ENCODE results near the gene ISG20L2.
A peak's percentile ranks its signal among the peaks of the same experiment; 100 is the strongest.

ISG20L2 gene

DNA sequence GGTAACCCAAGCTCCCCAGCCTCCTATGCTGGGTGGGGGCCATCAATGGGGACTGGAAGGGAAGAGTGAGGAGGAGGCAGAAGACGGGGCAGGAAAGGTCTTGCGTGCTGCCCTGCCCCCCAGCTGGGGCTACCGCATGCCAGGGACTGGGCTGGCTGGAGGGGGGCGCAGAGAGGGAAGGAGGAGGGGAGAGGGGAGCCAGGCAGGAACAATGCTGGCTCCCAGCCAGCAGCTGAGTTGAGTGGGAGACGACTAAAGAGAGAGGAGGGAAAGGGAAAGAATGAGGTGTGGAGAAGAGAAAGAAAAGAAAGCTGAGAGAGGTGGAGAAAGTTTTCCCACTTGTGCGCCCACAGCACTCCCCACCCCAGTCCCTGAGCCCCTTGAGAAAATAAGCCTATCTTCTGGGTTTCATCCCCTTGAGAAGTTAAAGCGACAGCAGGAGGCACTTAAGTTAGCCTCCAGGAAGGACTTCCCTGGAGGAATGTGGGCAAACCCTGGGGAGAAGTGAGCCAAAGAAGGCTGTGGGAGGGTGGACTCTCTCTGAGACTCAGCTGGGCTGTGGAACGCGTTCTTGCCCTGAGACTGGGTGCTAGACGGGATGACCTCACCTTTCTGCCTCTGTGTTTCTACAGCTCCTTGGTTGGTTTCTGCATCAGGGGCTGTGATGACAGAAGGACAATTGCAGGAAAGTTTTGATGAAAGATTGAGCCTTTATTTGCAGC, 38.5 kb downstream of the ISG20L2 start:
- DNase-seq (ENCODE audit: low spot score) = no peak

DNA sequence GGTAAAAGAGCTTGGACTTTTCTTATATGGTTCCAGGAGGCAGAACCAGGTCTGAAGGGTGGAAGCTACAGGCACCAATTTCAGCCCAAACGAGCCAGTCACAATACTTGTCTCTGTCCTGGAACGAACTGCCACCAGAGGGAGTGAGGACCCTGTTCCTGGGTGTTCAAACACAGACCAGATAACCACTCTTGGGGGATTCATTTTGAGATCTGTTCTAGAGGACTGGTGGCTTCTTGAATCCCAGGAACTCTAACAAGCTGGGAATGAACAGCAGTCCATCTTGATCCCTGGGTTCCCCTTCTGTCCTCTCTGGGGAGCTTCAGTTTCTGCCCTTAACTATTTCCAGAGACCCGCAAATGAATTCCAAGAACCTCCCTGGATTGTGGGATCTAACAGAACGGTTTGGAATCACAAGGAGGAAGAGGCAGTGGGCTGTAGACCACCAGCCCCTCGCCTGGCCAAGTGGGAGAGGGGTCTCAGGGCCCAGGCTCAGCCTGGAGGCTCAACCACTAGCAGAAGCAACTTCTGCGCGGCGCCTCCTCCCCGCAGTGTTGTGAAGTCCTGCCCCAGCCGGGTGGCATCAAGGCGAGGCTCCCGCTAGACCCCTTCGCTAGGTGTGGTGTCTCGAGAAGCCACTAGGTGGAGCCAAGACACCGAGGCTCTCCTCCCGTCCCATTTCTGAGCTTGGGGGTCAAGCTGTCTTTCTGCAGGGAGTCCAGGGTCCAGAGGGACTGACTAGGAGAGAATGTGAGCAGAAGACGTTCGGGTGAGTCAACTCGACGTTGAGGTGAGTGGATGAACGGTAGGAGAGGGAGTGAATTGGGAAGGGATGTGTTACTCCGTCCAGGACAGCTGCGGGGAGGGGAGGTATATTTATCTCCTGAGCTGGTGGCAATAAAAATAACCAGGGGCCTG, 39.3 kb downstream of the ISG20L2 start:
- peak; percentile 89 for DNase-seq (ENCODE audit: low spot score)

DNA sequence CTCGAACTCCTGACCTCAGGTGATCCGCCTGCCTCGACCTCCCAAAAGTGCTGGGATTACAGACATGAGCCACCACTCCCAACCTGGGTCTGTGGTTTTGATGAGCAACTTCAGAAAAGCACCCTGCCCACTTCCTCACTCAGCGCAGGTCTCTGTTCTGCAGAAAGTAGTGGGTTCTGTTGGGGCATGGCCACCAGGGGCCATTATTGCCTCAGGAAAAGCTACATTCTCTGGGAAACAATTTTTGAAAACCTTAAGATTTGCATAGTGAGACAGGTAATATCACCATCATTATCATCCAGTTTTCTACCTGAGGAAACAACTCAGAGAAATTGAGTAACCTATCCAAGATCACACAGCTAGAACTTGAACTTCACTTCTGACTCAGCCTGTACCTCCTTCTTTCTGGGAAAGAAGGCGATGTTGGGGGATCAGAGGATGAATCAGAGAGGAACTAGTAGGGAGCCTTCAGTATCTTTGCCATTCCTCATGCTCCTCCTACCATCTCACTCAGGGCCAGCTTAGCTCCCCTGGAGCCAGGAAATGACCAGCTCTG, 44.3 kb downstream of the ISG20L2 start:
- DNase-seq (ENCODE audit: low spot score) = peak; percentile 36

DNA sequence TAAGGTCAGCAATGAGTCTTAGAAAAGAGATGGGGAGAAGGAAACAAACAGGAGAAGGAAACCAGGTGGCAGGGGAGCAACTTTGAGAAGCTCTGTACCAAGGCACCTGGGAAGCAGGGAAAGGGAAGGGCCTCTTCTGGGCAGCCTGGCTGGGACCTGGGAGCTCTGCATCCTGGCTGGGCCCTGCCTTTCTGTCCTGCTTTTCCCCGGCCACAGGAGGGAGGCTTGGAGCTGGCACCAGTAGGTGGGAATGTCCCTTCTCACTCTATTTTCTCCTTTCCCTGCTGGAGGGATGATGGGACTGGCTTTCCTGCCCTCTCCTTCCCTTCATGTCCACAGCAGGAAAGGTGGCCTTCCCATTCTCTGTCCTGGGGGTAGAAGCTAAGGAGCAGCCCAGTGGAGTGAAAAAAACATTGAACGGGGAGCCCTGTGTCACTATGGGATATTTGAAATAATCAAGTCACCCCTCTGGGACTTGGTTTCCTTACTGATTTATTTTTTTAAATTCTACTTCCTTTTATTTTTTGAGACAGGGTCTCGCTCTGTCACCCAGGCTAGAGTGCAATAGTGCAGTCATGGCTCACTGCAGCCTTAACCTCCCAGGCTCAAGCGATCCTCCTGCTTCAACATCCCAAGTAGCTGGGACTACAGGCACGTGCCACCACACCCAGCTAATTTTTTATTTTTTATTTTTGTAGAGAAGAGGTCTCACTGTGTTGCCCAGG, 46.2 kb downstream of the ISG20L2 start:
- DNase-seq (ENCODE audit: low spot score) = no peak

DNA sequence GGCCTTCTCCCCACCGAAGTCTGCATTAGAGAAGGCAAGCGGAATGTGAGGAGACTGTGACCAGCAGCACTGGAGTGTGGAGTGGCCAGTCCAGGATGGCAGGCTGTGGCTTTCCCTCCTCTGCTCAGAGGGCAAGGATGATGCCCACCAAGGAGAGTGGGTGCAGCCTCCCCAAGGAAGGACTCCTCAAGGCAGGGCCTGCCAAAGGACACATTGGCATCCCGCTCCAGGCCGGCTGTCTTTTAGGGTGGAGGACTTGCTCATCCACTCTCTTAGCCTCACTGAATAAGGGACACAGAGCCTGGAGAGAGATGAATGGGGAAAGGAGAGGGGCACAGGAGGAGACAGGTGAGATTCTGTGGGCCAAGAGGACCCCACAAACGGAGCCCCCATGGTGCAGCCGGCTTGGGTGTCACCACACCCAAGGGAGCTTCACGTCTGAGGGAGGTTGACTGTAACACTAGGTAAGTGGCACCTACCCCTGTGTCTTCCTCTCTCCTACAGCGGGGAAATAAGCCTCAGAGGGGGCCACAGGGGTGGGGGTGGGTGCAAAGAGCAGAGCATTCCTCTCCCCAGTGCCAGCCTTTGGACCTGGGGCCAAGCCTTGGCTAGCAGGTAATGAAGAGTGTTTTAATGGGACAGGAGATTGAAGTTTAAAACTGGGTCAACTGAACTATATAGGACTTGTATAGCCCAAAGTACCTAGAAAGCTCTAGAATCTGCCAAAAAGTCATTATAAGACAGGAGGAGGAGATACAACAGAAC, 47.2 kb downstream of the ISG20L2 start:
- no peak for DNase-seq (ENCODE audit: low spot score)

DNA sequence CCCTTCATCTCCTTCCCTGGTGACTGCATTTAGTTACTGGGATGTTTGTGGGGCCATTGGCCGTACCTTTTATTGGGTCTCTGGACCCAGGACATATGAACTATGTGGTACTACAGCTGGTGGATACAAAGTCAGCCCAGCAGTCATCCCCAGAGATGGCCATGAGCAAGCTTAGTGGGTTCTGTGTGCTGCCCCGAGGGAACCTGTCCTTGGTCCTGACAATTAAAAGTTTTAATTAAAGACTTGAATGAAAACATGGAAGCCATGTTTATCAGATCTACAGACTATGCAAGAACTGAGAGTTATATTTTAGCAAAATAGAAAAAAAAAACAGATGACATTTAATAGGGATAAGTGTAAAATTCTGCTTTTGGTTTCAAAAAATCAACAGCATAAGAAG, 48.5 kb downstream of the ISG20L2 start:
- DNase-seq (ENCODE audit: low spot score) = no peak

DNA sequence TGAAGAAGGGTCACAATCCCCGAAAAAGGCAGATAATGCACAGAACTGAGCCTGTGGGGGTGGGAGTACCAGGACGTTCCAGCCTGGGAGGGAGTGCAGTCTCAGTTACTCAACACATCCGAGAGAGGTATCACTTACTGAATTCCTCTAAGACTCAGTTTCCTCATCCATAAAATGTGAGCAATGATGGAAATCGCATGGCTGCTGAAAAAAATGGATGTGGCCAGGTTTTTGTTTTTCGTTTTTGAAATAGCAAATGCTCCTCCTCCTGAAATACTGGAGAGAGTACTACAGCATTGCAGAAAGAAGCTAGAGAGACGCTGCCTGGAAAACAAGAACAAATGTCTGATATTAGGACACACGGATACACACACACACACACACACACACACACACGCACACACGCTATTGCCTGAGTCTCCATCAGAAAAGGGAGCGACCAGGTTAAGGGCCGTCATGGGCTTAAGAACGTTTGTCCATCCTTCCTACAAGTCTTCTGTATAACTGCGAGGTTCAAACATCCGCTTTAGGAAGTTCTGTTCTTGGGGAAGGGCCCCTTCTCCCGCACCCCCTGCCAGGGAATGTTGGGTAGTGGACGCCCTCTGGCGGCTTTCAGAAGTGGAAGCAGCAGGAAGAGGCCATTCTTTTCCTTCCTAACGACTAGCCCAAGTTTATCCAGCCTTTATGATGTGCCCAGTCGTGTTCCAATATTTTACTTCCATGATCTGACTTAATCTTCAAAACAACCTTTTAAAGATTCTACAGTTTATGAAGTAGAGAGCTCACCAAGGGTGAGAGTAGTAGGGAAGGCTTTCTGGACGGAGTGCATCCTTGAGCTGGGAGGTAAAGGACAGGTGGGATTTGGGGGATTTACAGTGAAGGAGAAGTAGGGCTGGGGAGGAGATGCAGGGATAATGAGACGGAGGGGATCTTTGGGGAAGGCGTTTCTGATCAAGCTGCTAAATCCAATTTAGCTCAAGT, 50.7 kb downstream of the ISG20L2 start:
- DNase-seq (ENCODE audit: low spot score) = peak; percentile 77

DNA sequence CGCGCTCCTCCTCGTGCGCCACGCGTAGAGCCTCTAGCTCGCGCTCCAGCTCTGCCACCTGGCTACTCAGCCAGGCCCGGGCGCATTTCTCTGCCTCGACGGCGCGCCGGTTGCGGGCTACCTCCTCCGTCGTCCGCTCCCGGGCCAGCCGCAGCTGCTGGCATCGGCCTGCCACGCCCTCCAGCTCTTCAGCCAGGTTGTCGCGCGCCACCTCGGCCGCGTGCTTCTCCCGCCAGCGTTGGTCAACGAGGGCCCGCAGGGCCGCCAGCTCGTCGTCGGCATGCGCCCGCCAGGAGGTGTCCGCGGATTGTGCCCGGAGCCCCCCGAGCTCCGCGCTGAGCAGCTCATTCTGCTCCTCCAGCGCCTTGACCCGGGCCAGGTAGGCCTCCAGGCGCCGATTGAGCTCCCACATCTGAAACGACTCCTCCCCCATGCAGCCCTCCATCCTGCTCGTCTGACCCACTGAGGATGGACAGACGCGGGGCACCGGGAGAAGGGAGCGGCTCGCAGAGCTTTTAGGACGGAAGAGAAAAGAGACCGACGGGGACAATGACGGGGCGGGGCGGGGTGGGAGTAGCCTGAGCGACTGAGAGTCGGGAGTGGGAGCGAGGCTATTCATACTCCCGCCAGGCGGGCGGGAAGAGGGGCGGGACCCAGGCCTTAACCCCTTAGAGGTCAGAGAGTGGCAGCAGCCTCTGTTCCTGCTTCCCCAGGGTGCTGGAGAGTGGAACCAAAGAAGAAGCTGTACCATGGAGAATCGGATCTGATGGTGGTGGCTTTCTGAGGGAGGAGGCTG, 51.5 kb downstream of the ISG20L2 start, which contains the start of gene NES:
TSS of gene NES (minus strand) at position 588 of the 796 bp plus-strand sequence. CDS start at position 445, 143 bp downstream.
- DNase-seq (ENCODE audit: low spot score) = peak; percentile 82

DNA sequence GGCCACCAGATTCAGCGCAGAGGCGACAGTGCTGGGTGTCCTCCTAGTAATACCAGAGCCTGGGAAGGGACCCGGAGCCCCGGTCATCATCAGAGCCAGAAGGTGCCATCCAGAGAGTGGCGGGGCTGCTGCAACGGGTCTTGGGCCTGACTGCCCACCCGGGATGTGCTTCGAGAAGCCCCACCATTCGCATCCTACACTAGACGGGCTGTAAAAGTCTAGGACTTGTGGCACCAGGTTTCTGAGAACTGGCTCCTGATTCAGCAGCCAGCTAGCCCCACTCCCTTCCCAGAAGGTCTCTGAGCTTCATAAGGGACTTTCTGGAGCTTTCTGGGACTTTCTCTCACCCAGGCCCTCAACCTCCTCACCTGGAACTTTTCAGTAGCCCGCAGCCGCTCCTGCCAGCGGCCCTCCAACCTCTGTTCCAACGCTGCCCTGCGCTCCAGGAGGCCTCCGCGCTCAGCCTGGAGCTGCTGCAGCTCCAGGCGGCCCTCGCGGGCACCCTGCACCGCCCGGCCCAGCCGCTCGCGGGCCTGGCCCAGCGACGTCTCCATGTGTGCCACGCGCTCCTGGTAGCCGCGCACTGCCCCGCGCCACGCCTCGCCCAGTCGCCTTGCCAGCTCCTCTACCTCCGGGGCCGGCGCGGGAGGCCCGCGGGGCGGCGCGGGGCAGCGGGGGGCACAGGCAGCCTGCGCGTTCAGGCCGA, 52.3 kb downstream of the ISG20L2 start:
- DNase-seq (ENCODE audit: low spot score) = no peak

DNA sequence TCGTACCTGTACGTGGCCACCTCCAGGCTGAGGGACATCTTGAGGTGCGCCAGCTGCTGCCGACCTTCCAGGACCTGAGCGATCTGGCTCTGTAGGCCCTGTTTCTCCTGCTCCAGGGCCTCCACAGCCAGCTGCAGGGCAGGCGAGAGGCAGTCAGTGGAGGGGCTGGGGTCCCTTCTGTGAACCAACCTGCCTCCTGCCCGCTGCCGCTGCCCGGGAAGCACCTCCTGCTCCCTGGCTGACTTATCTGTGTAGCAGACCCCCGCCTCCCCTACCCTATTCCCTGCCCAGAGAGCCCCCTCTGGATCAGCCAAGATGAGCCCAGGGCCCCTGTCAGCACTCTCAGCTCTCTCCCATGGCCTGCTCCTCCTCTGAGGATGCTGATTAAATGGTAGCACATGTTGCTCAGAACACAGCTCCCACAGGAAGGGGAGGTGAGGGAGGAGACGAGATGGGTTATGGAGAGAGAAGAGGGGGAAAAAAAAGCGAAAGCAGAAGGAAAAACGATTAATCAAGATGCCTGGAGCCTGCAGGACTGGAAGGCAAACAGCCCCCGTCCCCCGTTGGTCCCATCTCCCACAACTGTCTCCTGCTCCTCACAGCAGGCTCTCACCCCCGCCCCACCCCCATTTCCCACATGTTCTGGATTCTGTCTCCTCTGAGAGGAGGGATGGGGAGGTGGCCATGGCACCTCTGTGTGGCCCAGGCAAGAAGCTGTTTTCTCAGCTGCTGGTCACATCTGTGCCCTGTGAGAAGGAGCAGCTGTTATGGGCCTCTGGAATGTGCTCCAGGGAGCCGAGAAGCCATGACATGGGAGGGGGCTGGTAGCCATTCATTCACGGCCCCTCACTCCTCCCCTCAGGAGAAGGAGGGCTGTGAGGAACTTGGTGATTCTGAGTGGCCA, 53.1 kb downstream of the ISG20L2 start:
- DNase-seq (ENCODE audit: low spot score) = peak; percentile 86

DNA sequence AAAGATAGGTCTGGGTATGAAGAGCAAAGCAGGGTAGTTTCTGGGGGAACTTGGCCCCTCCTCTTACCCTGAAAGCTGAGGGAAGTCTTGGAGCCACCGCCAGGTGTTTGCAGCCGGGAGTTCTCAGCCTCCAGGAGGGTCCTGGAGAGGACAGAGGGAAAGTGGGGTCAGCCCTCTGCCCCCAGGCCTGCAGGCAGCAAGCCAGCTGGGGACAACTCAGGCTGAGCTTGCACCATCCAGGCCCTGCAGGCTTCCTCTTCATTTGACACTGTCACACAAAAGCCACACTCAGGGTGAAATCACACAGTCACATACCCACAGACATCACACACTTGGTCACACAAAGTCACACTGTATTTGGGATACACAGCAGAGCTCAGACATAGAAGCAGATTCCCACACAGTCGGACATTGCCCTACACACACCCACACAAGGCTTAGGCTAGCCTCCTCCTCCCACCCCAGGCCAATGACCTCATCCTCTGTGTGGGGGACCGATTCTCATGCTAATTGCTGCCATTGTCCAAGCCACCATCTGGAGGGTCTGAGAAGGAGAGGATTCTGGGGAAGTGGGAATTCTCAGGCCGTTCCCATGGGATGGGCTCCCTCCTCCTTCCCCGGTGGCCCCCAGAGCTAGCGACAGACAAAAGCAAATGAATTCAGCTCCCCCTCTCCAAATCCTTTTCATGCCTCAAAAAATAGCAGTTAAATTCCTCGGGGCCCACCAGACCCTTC, 55.0 kb downstream of the ISG20L2 start:
- DNase-seq (ENCODE audit: low spot score) = no peak
